Measurements from ENCODE around the gene POMT1. TPM values are rescaled to one million over a fixed set of nuclear protein-coding genes. Genes with fewer than 3 reads are reported as not detected.

Gene POMT1
- total RNA-seq, 2 experiments from 2014 or later = 50.1 to 50.5 TPM

GRCh38 chr9:131557855-131558548 is 55.3 kb downstream of the POMT1 start:
- H3K4me3 ChIP-seq (ENCODE audit: low read length) = no peak overlapping the region
- H3K9me3 ChIP-seq (ENCODE audit: control insufficient read depth in 1 of 2, insufficient read depth in 1 of 2, low read length in 2 of 2) = peaks cover 0 to 21% of the 10 kb centered on the region in 2 experiments
- H3K27me3 ChIP-seq (ENCODE audit: control insufficient read depth in 1 of 2, insufficient read depth in 2 of 2, low read length in 2 of 2) = peaks cover 20 to 22% of the 10 kb centered on the region in 2 experiments
- peaks cover 32% of the 10 kb centered on the region for H3K27me3 Mint-ChIP-seq
- ChIA-PET CTCF (no interaction called here), POLR2A (no interaction called here)
- no peaks in the 10 kb centered on the region for H3K4me1 ChIP-seq (ENCODE audit: insufficient read depth, low read length)
- TF ChIP-seq CTCF (IDR thresholded peaks at IDR 0.05) = no peak
- H3K9me3 Mint-ChIP-seq = no peaks in the 10 kb centered on the region
- no peaks in the 10 kb centered on the region for H3K4me1 Mint-ChIP-seq (ENCODE audit: low read depth)
- no peaks in the 10 kb centered on the region for H3K36me3 ChIP-seq (ENCODE audit: insufficient read depth, low read length)
- H3K4me3 Mint-ChIP-seq = no peak overlapping the region
- intact Hi-C loops (cut with DNase I, micrococcal nuclease) = no loop called here
- ATAC-seq (ENCODE audit: poor library complexity) (no peak), DNase-seq (no peak)
- no peak overlapping the region for H3K27ac Mint-ChIP-seq
- peaks cover 5% of the 10 kb centered on the region for H3K36me3 Mint-ChIP-seq (ENCODE audit: low read depth)
- H3K27ac ChIP-seq (ENCODE audit: low read depth in 1 of 2, low read length in 2 of 2) = no peak overlapping the region

- Histone ChIP-seq H3K27ac (ENCODE audit: low read depth in 1 of 2, low read length in 2 of 2) (no peak overlapping the region), H3K4me3 (ENCODE audit: low read length) (no peak overlapping the region), H3K9me3 (ENCODE audit: control insufficient read depth in 1 of 2, insufficient read depth in 1 of 2, low read length in 2 of 2) (peaks cover 0 to 14% of the 10 kb centered on the region in 2 experiments), H3K27me3 (ENCODE audit: control insufficient read depth in 1 of 2, insufficient read depth in 2 of 2, low read length in 2 of 2) (peaks cover 11% of the 10 kb centered on the region in 2 experiments), H3K36me3 (ENCODE audit: insufficient read depth, low read length) (no peaks in the 10 kb centered on the region), H3K4me1 (ENCODE audit: insufficient read depth, low read length) (no peaks in the 10 kb centered on the region)
- peak; percentile 28 for TF ChIP-seq CTCF (IDR thresholded peaks at IDR 0.05)
- DNase-seq = peak in 2 of 14 experiments; percentile 26 to 29
- CTCF ChIA-PET = interaction anchor here (1.1 kb wide), 1 partner anchor 87 kb away, joined by 4 read pairs; no protein-coding TSS in a partner anchor
- Mint-ChIP-seq H3K9me3 (no peaks in the 10 kb centered on the region), H3K27ac (no peak overlapping the region), H3K4me3 (no peak overlapping the region), H3K4me1 (ENCODE audit: low read depth) (no peaks in the 10 kb centered on the region), H3K36me3 (ENCODE audit: low read depth) (peaks cover 5% of the 10 kb centered on the region), H3K27me3 (peaks cover 21% of the 10 kb centered on the region)
- POLR2A ChIA-PET = interaction anchor here (0.7 to 1.6 kb wide), 3 partner anchors 26 to 127 kb away, joined by 3 to 5 read pairs (median 4); no protein-coding TSS in a partner anchor
- ATAC-seq (ENCODE audit: poor library complexity) = no peak
- intact Hi-C loops (cut with DNase I, micrococcal nuclease) = loop anchor here in 1 of 2 experiments (1.0 kb wide), 1 partner anchor 209 kb away; no protein-coding TSS in a partner anchor
These were observed 56.8 kb downstream of the POMT1 start for GRCh38 chr9:131559421-131560000.

- no peaks in the 10 kb centered on the region for H3K9me3 Mint-ChIP-seq
- H3K27ac Mint-ChIP-seq = no peak overlapping the region
- Histone ChIP-seq H3K4me1 (ENCODE audit: insufficient read depth, low read length) (no peaks in the 10 kb centered on the region), H3K27ac (ENCODE audit: low read depth in 1 of 2, low read length in 2 of 2) (no peak overlapping the region), H3K36me3 (ENCODE audit: insufficient read depth, low read length) (no peaks in the 10 kb centered on the region), H3K9me3 (ENCODE audit: control insufficient read depth in 1 of 2, insufficient read depth in 1 of 2, low read length in 2 of 2) (peaks cover 0 to 7% of the 10 kb centered on the region in 2 experiments), H3K4me3 (ENCODE audit: low read length) (no peak overlapping the region), H3K27me3 (ENCODE audit: control insufficient read depth in 1 of 2, insufficient read depth in 2 of 2, low read length in 2 of 2) (no peaks in the 10 kb centered on the region)
- no peak for ATAC-seq (ENCODE audit: poor library complexity)
- TF ChIP-seq CTCF (IDR thresholded peaks at IDR 0.05) = no peak
- ChIA-PET CTCF (interaction anchor here (0.7 kb wide), 1 partner anchor 270 kb away, joined by 3 read pairs; no protein-coding TSS in a partner anchor), POLR2A (interaction anchor here (0.6 kb wide), 1 partner anchor 163 kb away, joined by 3 read pairs; no protein-coding TSS in a partner anchor)
- intact Hi-C loops (cut with DNase I, micrococcal nuclease) = no loop called here
- peaks cover 5% of the 10 kb centered on the region for H3K36me3 Mint-ChIP-seq (ENCODE audit: low read depth)
- no peak for DNase-seq
- no peaks in the 10 kb centered on the region for H3K4me1 Mint-ChIP-seq (ENCODE audit: low read depth)
- H3K4me3 Mint-ChIP-seq = no peak overlapping the region
- H3K27me3 Mint-ChIP-seq = no peaks in the 10 kb centered on the region
These were observed 59.6 kb downstream of the POMT1 start for GRCh38 chr9:131562032-131562959.

All from CD4-positive, alpha-beta T cell (primary cell).